ENCODE results near the gene DENND1B.

GRCh38 chr1:197485790-197486189 is 289.5 kb downstream of the DENND1B start:
- TF ChIP-seq EZH2 (IDR thresholded peaks at IDR 0.05; ENCODE audit: borderline replicate concordance): no peak
- no peak for TF ChIP-seq CTCF (IDR thresholded peaks at IDR 0.05; ENCODE audit: poor library complexity)
- TF ChIP-seq EZH2phosphoT487 (IDR thresholded peaks at IDR 0.05; ENCODE audit: low read depth, severe bottlenecking, unreplicated experiment): no peak
